NCI-H2227 (cell line): Measurements from ENCODE around the gene POLR3E.
"Not testable (repeated sequence)": the region's sequence is repeated elsewhere in the genome, so short reads cannot be mapped to it uniquely, and the experiment has no call there.

Source experiments
- DNase-seq: peaks from one replicate; lab custom pipeline; 2025; ENCODE audit not compliant: unreplicated experiment; lab: John Stamatoyannopoulos, UW

The POLR3E gene

DNA sequence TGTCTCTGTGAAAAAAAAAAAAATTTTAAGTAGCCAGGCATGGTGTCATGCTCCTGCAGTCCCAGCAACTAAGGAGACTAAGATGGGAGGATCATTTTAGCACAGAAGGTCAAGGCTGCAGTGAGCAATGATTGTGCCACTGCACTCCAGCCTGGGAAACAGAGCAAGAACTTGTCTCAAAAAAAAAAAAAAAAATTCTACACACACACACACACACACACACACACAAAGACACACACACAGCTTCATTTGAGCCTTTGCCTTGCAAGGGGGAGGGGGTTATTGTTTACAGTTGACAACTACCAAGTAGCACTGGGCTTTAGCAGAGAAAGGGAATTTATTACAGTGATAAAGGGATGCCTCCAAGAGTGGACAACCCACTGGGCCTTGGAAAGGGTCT is 4.9 kb upstream of the POLR3E start:
- DNase-seq, result peak; percentile 24

DNA sequence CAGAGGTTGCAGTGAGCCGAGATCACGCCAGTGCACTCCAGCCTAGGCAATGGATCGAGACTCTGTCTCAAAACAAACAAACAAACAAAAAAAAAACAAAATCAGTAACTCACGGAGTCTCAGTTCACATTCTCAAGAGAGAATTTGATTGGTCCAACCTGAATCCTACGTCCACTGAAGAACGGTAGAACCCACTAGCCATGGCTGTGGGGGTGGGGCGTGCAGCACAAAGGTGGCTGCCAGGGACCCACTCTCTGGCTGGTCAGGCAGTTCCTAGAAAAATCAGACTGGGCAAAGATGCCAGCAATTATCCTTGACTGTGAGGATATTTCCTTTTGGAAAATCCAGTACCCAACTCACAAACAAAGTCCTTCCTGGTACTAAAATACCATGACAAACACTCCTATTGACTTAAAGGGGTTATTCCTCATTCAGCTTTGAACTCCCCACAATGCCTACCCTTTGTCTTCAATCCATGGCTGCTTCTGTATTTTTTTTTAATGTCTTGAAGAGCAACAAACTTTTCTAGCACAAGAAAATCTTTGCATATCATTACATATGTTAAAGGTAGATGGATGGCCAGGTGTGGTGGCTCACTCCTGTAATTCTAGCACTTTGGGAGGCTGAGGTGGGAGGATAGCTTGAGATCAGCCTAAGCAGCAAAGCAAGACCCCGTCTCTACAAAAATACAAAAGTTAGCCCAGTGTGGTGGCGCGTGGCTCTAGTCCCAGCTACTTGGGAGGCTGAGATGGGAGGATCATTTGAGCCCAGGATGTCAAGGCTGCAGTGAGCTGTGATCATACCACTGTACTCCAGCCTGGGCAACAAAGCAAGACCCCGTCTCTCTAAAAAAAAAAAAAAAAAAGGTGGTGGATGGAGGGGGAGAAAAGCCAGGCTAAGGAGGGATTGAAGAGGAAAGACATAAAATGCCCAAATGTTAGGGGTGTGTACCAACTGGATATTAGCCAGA is 3.8 kb upstream of the POLR3E start:
- no peak for DNase-seq

DNA sequence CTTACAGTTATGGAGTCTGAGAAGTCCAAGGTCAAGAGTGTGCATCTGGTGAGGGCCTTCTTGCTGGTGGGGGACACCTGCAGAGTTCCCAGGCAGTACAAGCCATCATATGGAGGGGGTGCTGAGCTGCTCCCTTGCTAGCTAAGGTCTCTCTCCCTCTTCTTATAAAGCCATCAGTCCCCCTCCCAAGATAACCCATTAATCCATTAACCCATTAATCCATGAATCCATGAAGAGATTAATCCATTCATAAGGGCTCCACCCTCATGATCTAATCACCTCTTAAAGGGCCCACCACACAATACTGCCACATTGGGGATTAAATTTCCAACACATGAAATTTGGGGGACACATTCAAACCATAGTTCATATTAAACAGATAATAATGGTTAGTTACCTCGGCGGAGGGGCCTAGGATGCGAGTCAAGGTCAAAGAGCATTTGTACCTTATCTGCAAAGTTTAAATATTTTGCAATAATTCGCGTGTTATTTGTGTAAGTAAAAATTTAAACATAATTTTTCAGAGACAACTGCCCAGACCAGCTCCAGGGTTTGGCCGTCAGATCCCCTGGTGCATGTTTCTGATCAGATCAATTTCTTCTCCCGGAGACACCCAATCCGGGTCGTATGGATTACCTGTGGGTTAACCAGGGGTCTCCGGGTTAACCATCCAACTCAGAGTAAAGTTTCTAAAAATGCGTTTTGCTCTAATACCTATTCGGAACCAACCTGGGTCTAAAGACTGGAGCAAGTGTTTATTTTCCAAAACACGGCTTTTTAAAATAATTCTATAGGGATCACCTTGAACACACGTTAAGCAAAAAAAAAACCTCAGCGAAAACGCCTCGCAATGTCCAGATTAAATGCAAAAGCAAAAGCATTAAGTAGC is 740 bp upstream of the POLR3E start:
- DNase-seq, result peak; percentile 41

GRCh38 chr16:22297871-22298733 is 893 bp downstream of the POLR3E start:
- peak; percentile 96 for DNase-seq

DNA sequence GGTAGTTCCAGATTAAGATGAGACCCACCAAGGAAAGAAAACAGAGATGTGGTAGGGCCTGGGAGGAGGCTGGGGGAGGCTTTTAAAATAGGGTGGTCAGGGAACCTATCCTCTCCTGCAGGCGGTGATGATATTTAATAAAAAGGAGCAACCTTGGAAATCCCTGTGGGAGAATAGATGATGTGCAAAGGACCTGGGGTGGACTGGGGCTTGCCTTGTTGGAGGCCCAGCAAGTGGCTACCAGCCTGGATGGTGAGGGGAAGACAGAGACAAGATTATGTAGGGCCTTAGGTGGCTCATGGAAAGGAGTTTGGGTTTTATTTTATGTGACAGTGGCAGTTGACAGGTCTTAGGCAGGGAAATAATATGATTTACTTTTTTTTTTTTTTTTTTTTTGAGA is 1.8 kb downstream of the POLR3E start:
- DNase-seq, result no peak

DNA sequence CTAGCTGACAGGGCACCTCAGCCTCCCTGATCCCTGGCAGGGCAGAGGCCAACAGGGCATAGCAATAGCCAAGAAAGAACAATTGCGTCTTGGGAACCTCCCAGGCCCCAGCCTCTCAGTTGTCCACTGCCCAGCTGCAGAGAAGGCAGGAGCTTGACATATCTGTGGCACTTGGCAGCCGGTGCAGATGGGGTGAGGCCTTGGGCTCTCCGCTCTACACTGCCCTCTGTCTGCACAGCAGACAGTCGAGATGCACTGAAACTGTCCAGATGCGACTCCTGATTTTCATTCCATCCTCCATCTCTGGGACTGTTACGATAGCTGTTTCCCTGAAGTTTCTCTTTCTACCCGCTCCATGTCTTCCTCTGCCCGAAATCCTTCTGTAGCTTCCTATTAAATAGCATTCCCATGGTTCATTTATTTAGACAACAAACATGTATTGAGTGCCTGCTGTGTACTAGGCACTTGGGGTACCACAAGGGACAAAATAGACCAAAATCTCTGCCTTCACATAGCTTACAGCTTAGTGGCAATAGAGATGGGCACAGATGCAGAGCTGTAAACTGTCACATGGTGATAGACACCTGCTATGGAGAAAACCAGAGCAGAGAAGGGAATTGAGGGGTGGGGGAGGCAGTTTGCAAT is 3.3 kb downstream of the POLR3E start:
- peak; percentile 63 for DNase-seq

DNA sequence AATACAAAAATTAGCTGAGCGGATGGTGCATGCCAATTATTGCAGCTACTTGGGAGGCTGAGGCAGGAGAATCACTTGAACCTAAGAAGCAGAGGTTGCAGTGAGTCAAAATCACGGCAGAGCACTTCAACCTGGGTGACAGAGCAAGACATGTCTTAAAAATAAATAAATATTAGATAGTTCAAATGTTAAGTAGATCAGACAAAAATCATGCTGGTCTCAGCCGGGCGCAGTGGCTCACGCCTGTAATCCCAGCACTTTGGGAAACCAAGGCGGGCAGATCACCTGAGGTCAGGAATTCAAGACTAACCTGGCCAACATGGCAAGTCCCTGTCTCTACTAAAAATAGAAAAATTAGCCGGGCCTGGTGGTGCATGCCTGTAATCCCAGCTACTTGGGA is 4.2 kb downstream of the POLR3E start:
- not testable (repeated sequence) for DNase-seq

- no peak for DNase-seq
These were observed 5.7 kb downstream of the POLR3E start for GRCh38 chr16:22302776-22303363.

DNA sequence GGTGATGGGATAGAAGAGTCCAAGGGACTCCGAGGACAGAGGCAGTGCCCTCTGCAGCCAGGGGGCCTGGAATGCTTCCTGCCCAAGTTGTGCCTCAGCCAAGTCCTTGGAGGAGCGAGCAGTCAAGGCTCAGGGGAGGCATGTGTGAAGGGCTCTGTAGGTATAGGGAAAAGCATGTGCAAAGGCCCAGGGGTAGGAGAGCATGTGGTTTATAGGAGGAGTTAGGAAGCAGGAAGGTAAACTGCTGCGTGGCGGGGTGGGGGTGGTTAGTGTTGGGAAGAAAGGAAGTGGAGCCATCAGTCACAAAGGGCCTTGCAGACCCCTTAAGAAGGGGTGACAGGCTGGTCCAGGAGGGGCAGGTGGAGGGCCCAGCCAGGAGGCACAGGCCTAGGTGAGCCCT is 7.2 kb downstream of the POLR3E start:
- DNase-seq, result no peak

GRCh38 chr16:22306788-22307187 is 9.6 kb downstream of the POLR3E start:
- no peak for DNase-seq

DNA sequence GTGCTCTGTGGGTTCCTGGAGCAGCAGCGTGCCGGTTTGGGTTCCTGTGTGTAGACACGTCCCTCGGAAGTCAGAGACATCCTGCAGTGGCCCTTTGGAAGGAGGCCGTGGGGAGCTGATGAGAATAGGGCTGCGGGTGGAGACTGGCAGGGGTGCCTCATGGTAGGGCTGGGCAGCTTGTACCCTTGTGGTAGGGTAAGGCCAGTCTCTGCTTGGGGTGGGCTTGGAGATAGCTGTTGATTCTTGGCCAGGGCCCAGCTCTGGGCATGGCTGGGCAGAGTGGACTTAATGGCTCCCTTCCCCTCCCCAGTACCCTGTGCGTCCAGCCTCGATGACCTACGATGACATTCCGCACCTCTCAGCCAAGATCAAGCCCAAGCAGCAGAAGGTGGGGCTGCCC is 10.6 kb downstream of the POLR3E start:
- DNase-seq, result no peak

GRCh38 chr16:22308824-22309520 is 11.8 kb downstream of the POLR3E start:
- DNase-seq, result no peak

- DNase-seq, result no peak
These were observed 14.3 kb downstream of the POLR3E start for GRCh38 chr16:22311520-22311919.

DNA sequence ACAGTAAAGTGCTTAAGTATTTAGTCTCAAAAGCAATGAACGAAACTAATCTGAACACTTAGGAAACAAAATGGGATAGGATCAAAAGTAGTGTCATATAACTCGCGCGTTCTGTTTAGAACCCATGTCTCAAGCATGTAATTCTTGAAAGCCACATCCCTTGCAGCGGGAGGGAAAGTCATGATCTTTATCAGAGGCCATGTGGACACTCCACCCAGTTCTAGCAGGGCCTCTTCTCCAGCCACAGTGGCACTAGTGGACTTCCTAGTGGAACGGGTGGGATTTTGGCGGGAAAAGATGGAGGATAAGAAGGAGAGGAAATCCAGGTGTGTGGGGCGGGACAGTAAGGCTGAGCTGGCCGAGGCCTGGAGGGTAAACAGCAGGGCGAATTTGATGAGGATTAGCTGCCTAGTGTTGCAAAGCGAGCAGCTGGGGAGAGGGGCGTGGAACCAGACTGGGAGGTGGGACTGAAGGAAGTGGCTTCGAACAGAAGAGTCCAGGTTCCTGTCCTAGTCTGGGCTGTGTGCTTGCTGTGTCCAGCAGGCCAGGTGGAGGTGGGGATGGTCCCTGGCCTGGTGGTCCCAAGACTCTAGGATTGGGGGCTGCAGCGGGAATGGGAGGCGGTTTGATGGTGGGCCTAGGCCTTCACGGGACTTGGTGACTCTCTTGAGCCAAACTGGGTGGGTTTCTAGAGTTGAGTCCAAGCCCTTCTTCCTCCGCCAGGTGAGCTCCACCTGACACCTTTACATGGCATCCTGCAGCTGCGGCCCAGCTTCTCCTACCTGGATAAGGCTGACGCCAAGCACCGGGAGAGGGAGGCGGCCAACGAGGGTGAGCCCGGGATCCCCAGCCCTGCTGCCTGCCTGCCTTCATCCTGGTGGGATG is 15.9 kb downstream of the POLR3E start:
- DNase-seq, result no peak

DNA sequence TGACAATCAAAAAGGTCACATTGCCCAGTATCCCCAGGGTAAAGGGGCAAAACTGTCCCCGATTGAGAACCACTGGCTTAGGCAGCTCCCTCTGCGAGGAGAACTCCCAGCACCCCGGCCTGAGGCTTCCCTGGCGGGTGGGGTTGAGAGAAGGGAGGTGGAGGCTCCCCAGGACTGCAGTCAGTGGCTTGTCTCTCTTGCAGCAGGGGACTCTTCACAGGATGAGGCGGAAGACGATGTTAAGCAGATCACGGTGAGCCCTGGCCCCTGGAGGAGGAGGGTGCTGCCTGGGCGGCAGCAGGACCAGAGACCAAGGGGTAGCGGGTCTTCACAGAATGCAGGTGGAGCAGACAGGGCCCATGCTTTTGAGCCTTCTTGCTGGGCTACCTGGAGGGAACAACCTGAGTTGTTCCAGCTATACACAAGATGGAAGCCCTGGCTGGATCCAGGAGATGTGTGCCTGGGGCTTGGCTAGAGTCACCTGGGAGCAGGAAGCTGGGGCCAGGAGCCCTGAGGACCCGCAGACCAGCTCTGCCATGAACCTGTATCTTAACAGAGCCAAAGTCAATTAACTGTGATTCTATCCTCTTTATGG is 16.8 kb downstream of the POLR3E start:
- DNase-seq, result no peak

DNA sequence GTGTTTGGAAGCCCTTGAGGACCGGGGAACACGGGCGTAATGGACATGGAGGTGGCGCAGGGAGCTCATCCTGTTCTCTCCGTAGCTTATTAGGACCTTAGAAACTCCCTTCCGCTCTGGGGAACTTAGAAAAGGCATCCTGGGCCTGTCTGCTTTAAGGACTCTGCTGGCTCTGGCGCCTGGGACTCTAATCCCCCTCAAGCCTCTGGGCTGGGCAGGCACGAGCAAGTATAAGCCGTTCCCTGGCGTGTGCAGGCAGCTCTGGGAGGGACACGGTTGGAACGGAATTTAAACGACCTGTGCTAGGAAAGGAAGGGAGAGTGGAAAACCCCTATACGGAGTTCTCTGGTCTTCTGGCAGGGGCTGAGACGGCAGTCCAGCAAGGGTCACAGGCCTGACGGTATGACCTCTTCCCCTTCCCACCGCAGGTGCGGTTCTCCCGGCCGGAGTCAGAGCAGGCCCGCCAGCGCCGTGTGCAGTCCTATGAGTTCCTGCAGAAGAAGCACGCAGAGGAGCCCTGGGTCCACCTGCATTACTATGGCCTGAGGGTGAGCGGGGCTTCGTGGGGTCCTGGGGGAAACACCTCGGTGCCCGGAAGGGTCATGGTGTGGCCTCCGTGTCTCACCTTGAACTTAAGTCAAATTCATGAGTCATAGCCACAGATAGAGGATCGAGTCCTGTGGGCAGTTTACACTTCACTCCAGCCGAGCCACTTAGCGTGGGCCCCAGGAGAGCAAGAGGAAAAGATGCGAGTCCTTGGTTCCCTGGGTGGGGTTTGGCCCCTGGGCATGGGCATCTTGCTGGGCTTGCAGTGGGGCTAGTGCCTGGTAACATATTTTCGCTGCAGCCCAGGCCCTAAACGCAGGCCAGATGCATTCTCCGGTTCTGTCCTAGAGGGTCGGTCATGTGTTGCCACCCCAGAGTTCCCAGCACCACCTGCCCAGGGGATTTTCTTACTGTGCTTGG is 17.7 kb downstream of the POLR3E start:
- DNase-seq, result no peak

DNA sequence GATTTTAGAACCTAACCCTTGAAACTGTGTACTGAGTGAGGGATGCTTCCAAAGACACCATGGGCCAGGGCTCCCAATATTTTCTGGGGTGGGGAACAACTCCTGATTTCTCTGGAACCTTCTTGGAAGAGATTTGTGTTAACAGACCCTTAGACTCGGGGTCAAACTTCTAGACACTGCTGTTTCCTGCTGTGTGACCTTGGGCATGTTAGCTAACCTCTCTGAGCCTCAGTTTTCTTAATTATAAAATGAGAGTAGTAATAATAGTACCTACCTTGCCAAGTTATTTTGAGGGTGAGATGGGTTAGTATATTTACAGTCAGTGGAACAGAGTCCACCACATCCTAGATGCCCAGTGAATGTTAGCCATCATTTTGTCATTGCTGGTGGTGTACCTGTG is 18.8 kb downstream of the POLR3E start:
- DNase-seq, result no peak
